ENCODE data around the gene C1QTNF1. TPM values are rescaled to one million over a fixed set of nuclear protein-coding genes. Genes with fewer than 3 reads are reported as not detected.
"Not testable (repeated sequence)": the region's sequence is repeated elsewhere in the genome, so short reads cannot be mapped to it uniquely, and the experiment has no call there.

Gene C1QTNF1
- total and polyA plus RNA-seq, 2 donors (not counting 3 experiments of a cell fraction or from before 2014, with no cell fraction given), result 2.5 to 4.0 TPM

GRCh38 chr17:79020631-79021301 lies 3.2 kb upstream of the C1QTNF1 start:
- Histone ChIP-seq H3K79me2 (ENCODE audit: control insufficient read depth, insufficient read depth, low read length) (no peaks in the 10 kb centered on the region), H3K9me3 (replicated peaks; ENCODE audit: control insufficient read depth, insufficient read depth, low read length) (no peaks in the 10 kb centered on the region), H4K20me1 (replicated peaks; ENCODE audit: control insufficient read depth, extremely low read depth, insufficient read depth, low read length) (no peaks in the 10 kb centered on the region), H2AFZ (ENCODE audit: low read depth, low read length) (no peak overlapping the region), H3K4me3 (replicated peaks in 1 of 3; ENCODE audit: insufficient read depth in 1 of 3, low read depth in 1 of 3, low read length in 3 of 3) (no peak overlapping the region), H3K4me1 (ENCODE audit: control insufficient read depth, extremely low read depth, insufficient read depth, low read length) (peaks cover 7% of the 10 kb centered on the region), H3K27ac (ENCODE audit: insufficient read depth, low read depth, low read length) (no peak overlapping the region), H3K4me2 (ENCODE audit: insufficient read depth, low read length) (no peak overlapping the region), H3K27me3 (ENCODE audit: control insufficient read depth in 2 of 2, insufficient read depth in 2 of 2, low read length in 2 of 2) (peaks cover 0 to 10% of the 10 kb centered on the region in 2 experiments), H3K36me3 (ENCODE audit: control insufficient read depth in 2 of 2, extremely low read depth in 1 of 2, insufficient read depth in 2 of 2, low read length in 2 of 2) (no peaks in the 10 kb centered on the region), H3K9me1 (replicated peaks; ENCODE audit: control insufficient read depth, extremely low read depth, insufficient read depth, low read length) (no peaks in the 10 kb centered on the region), H3K9ac (replicated peaks; ENCODE audit: extremely low read depth, insufficient read depth, low read length) (no peak overlapping the region)
- TF ChIP-seq POLR2A (IDR thresholded peaks at IDR 0.05; ENCODE audit: low read depth, low read length) (no peak), GATA2 (IDR thresholded peaks at IDR 0.05; ENCODE audit: insufficient read depth, insufficient read length, low read depth, low read length) (no peak), MAX (IDR thresholded peaks at IDR 0.05; ENCODE audit: insufficient read depth, insufficient read length) (no peak), FOS (IDR thresholded peaks at IDR 0.05; ENCODE audit: borderline replicate concordance, insufficient read depth, low read length) (no peak), JUN (IDR thresholded peaks at IDR 0.05; ENCODE audit: borderline replicate concordance, insufficient read depth, insufficient read length, low read depth) (no peak), MYC (IDR thresholded peaks at IDR 0.05; ENCODE audit: low read depth, low read length) (no peak), EZH2 (IDR thresholded peaks at IDR 0.05; ENCODE audit: borderline replicate concordance, low read depth, low read length, severe bottlenecking) (no peak), POLR2AphosphoS5 (IDR thresholded peaks at IDR 0.05; ENCODE audit: insufficient read depth, low read depth, low read length) (no peak)
- TF ChIP-seq, protein P1, sequence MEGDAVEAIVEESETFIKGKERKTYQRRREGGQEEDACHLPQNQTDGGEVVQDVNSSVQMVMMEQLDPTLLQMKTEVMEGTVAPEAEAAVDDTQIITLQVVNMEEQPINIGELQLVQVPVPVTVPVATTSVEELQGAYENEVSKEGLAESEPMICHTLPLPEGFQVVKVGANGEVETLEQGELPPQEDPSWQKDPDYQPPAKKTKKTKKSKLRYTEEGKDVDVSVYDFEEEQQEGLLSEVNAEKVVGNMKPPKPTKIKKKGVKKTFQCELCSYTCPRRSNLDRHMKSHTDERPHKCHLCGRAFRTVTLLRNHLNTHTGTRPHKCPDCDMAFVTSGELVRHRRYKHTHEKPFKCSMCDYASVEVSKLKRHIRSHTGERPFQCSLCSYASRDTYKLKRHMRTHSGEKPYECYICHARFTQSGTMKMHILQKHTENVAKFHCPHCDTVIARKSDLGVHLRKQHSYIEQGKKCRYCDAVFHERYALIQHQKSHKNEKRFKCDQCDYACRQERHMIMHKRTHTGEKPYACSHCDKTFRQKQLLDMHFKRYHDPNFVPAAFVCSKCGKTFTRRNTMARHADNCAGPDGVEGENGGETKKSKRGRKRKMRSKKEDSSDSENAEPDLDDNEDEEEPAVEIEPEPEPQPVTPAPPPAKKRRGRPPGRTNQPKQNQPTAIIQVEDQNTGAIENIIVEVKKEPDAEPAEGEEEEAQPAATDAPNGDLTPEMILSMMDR (IDR thresholded peaks at IDR 0.05; ENCODE audit: extremely low read depth in 1 of 2, insufficient read depth in 1 of 2, low read depth in 1 of 2, low read length in 2 of 2), result no peak
- DNase-seq (ENCODE audit: low read depth, low spot score) (no peak), FAIRE-seq (no peak)
- dilution Hi-C loops (cut with MboI; ENCODE audit: extremely low pct_ligation_motif_present, low sequenced_read_pairs) (no loop called here), intact Hi-C loops (cut with micrococcal nuclease) (no loop called here)
- ChIA-PET POLR2A (no interaction called here), CTCF (interaction anchor here (1.0 to 3.7 kb wide), 10 partner anchors 9 to 373 kb away, joined by 3 to 75 read pairs (median 6); partner anchors contain the start of gene CANT1)
- no TSS peak for BruUV-seq (replicated peaks)

DNA sequence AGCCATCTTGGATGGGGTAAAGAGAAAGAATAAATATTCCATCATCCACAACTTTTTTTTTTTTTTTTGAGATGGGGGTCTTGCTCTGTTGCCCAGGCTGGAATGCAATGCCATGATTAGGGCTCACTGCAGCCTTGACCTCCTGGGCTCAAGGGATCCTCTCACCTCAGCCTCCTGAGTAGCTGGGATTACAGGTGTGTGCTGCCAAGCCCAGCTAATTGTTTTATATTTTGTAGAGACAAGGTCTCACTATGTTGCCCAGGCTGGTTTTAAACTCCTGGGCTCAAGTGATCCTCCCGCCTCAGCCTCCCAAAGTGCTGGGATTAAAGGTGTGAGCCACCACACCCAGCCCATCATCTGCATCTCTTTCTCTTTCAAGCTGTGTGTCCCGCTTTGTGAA lies 2.0 kb upstream of the C1QTNF1 start:
- POLR2A ChIA-PET, result interaction anchor here (0.7 kb wide), 1 partner anchor 16 kb away, joined by 4 read pairs; no protein-coding TSS in a partner anchor
- H3K27me3 ChIP-seq (ENCODE audit: control insufficient read depth in 2 of 2, insufficient read depth in 2 of 2, low read length in 2 of 2); H2AFZ ChIP-seq (ENCODE audit: low read depth, low read length); H3K79me2 ChIP-seq (ENCODE audit: control insufficient read depth, insufficient read depth, low read length); intact Hi-C loops (cut with micrococcal nuclease); DNase-seq (ENCODE audit: low read depth, low spot score); BruUV-seq (replicated peaks); H3K4me2 ChIP-seq (ENCODE audit: insufficient read depth, low read length); FAIRE-seq; dilution Hi-C loops (cut with MboI; ENCODE audit: extremely low pct_ligation_motif_present, low sequenced_read_pairs); H3K27ac ChIP-seq (ENCODE audit: insufficient read depth, low read depth, low read length); H3K9ac ChIP-seq (replicated peaks; ENCODE audit: extremely low read depth, insufficient read depth, low read length); H3K4me3 ChIP-seq (replicated peaks in 1 of 3; ENCODE audit: insufficient read depth in 1 of 3, low read depth in 1 of 3, low read length in 3 of 3); H3K9me3 ChIP-seq (replicated peaks; ENCODE audit: control insufficient read depth, insufficient read depth, low read length); H3K9me1 ChIP-seq (replicated peaks; ENCODE audit: control insufficient read depth, extremely low read depth, insufficient read depth, low read length); H4K20me1 ChIP-seq (replicated peaks; ENCODE audit: control insufficient read depth, extremely low read depth, insufficient read depth, low read length); H3K36me3 ChIP-seq (ENCODE audit: control insufficient read depth in 2 of 2, extremely low read depth in 1 of 2, insufficient read depth in 2 of 2, low read length in 2 of 2): not testable (repeated sequence)
- peaks cover 16% of the 10 kb centered on the region for H3K4me1 ChIP-seq (ENCODE audit: control insufficient read depth, extremely low read depth, insufficient read depth, low read length)
- CTCF ChIA-PET, result interaction anchor here (1.0 to 3.7 kb wide), 10 partner anchors 7 to 371 kb away, joined by 3 to 75 read pairs (median 6); partner anchors contain the start of gene ENGASE
